ENCODE measurements around the gene ARHGAP18.

The ARHGAP18 gene

DNA sequence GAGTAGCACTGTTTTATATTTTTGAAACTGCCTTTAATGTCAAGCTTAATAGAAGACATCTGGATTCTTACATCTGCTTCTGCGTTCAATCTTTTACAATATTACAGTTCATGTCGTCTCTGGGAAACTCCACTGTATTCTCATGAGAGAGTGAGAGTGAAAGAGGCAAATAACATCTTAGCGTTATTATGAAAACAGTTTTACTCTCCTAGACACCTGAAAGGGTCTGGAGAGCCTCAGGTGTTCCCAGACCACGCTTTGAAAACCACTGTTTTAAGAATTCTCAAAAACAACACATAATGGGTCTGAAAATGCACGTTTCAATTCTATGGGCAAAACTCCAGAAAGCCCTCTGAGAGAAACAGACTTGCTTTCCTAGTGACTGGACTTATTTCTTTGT lies 63.3 kb downstream of the ARHGAP18 start:
- H4K20me1 ChIP-seq (ENCODE audit: control insufficient read depth, insufficient read depth, low read depth, low read length), result no peaks in the 10 kb centered on the region
- H3F3A ChIP-seq (ENCODE audit: control insufficient read depth, insufficient read depth), result no peaks in the 10 kb centered on the region
- H3K4me3 ChIP-seq (ENCODE audit: low read length), result no peak overlapping the region
- no peaks in the 10 kb centered on the region for H3K9me2 ChIP-seq (replicated peaks; ENCODE audit: control insufficient read depth, low read length)
- H3K4me1 ChIP-seq (ENCODE audit: control insufficient read depth, low read length), result no peaks in the 10 kb centered on the region
- no peaks in the 10 kb centered on the region for H3K27me3 ChIP-seq (ENCODE audit: control insufficient read depth, low read length)
- H3K79me2 ChIP-seq (ENCODE audit: control insufficient read depth, low read length), result no peaks in the 10 kb centered on the region
- H3K27ac ChIP-seq (ENCODE audit: low read depth, low read length), result no peak overlapping the region
- no peak for TF ChIP-seq CTCF (IDR thresholded peaks at IDR 0.05; ENCODE audit: low read depth, low read length, poor library complexity, severe bottlenecking)
- no peak for TF ChIP-seq EZH2phosphoT487 (IDR thresholded peaks at IDR 0.05; ENCODE audit: borderline replicate concordance, low read length)
- no peak overlapping the region for H3K4me2 ChIP-seq (ENCODE audit: low read length)
- H3K9me3 ChIP-seq (ENCODE audit: control insufficient read depth, insufficient read depth, low read length), result no peaks in the 10 kb centered on the region
- no peaks in the 10 kb centered on the region for H3K36me3 ChIP-seq (ENCODE audit: control insufficient read depth, low read length)

GRCh38 chr6:129645830-129646579 lies 64.0 kb downstream of the ARHGAP18 start:
- Histone ChIP-seq H3K27ac (ENCODE audit: low read depth, low read length) (no peak overlapping the region), H3K9me2 (replicated peaks; ENCODE audit: control insufficient read depth, low read length) (no peaks in the 10 kb centered on the region), H3K4me3 (ENCODE audit: low read length) (no peak overlapping the region), H3K4me2 (ENCODE audit: low read length) (no peak overlapping the region), H4K20me1 (ENCODE audit: control insufficient read depth, insufficient read depth, low read depth, low read length) (no peaks in the 10 kb centered on the region), H3F3A (ENCODE audit: control insufficient read depth, insufficient read depth) (no peaks in the 10 kb centered on the region), H3K79me2 (ENCODE audit: control insufficient read depth, low read length) (no peaks in the 10 kb centered on the region), H3K36me3 (ENCODE audit: control insufficient read depth, low read length) (no peaks in the 10 kb centered on the region), H3K9me3 (ENCODE audit: control insufficient read depth, insufficient read depth, low read length) (no peaks in the 10 kb centered on the region), H3K27me3 (ENCODE audit: control insufficient read depth, low read length) (no peaks in the 10 kb centered on the region), H3K4me1 (ENCODE audit: control insufficient read depth, low read length) (no peaks in the 10 kb centered on the region)
- no peak for TF ChIP-seq CTCF (IDR thresholded peaks at IDR 0.05; ENCODE audit: low read depth, low read length, poor library complexity, severe bottlenecking)
- TF ChIP-seq EZH2phosphoT487 (IDR thresholded peaks at IDR 0.05; ENCODE audit: borderline replicate concordance, low read length), result no peak

DNA sequence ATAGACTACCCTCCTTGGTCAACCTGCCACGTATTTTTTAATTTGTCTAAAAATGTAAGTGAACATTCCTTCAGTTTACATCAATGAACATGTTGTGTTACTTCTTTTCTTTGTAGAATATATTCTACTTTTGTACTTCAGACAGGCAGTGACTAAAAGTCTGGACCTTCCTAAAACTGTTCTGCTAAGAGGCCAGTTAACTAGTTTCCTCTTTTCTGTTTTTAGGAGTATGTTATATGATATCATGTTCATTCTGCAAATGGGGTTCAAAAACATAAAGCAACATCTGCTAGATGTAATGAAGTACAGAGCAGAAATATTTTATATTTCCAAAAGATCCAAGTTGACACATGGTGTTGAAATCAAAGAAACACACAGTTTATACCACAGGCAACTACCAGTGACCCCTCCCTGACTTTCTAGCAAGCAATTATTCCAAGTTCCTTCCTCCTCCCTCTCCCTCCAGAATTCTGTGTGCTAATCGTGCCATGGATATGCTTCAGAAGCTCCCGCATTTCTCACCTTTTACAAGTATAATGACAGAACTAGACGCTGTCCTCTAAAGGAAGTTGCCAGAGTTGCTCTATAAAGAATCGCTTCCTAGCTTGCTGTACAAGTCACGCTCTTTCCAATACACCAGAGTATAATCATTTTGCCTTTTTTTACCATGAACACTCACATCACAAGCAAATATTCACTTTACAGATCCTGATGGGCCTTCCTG lies 64.7 kb downstream of the ARHGAP18 start:
- Histone ChIP-seq H3K27ac (ENCODE audit: low read depth, low read length) (no peak overlapping the region), H3K9me2 (replicated peaks; ENCODE audit: control insufficient read depth, low read length) (no peaks in the 10 kb centered on the region), H3K4me2 (ENCODE audit: low read length) (no peak overlapping the region), H4K20me1 (ENCODE audit: control insufficient read depth, insufficient read depth, low read depth, low read length) (no peaks in the 10 kb centered on the region), H3K9me3 (ENCODE audit: control insufficient read depth, insufficient read depth, low read length) (no peaks in the 10 kb centered on the region), H3K79me2 (ENCODE audit: control insufficient read depth, low read length) (no peaks in the 10 kb centered on the region), H3K4me1 (ENCODE audit: control insufficient read depth, low read length) (no peaks in the 10 kb centered on the region), H3K4me3 (ENCODE audit: low read length) (no peak overlapping the region), H3K36me3 (ENCODE audit: control insufficient read depth, low read length) (no peaks in the 10 kb centered on the region), H3K27me3 (ENCODE audit: control insufficient read depth, low read length) (no peaks in the 10 kb centered on the region), H3F3A (ENCODE audit: control insufficient read depth, insufficient read depth) (no peaks in the 10 kb centered on the region)
- TF ChIP-seq CTCF (IDR thresholded peaks at IDR 0.05; ENCODE audit: low read depth, low read length, poor library complexity, severe bottlenecking), result no peak
- TF ChIP-seq EZH2phosphoT487 (IDR thresholded peaks at IDR 0.05; ENCODE audit: borderline replicate concordance, low read length), result no peak
